Lower leg skin (tissue), 4 donors: ENCODE measurements around the gene AIRE. TPM values are rescaled to one million over a fixed set of nuclear protein-coding genes. Genes with fewer than 3 reads are reported as not detected.

Experiments
- DNase-seq, 2 donors: peaks; one replicate each; pipeline ENCODE4 v3.0.0-alpha.2; 2019; ENCODE audit warnings: low spot score in 2 of 2
- H3K4me3 ChIP-seq: fragments of 200-600 bp; sonication (generic); 2 replicates; pipeline ENCODE4 v1.5.1; 2017; ENCODE audit warnings: mild to moderate bottlenecking, low read depth; ENCODE audit not compliant: poor library complexity, severe bottlenecking
- CTCF ChIP-seq, 3 donors: fragments of 450-650 bp; IDR thresholded peaks; one replicate each; pipeline ENCODE4 v1.5.1; 2016; ENCODE audit warnings: antibody characterized with exemption in 3 of 3, mild to moderate bottlenecking in 3 of 3, moderate library complexity in 2 of 3
- POLR2A ChIP-seq, 2 donors: fragments of 450-650 bp; IDR thresholded peaks; one replicate each; pipeline ENCODE4 v1.6.1; 2016 to 2017; ENCODE audit warnings: antibody characterized with exemption in 2 of 2, mild to moderate bottlenecking in 1 of 2, moderate library complexity in 1 of 2
- WGBS, 2 donors: methylation state at CpG; one replicate each; pipeline ENCODE4 v1.1.5; 2018; 5-methylcytosine and 5-hydroxymethylcytosine counted together
- intact Hi-C: fragments of 100-400 bp; cut with DNase I; formaldehyde crosslinking; loops from one replicate; pipeline ENCODE4 v1.15.0; 2023; ENCODE audit warnings: low total_unique reads
- total RNA-seq, 4 donors: library from RNA; depleted of rRNA; stranded (reverse); fragments of >200 nt; gene quantifications; one replicate each; pipeline ENCODE4 v1.1.0, GENCODE V29; 2016

The AIRE gene
- total RNA-seq, 4 donors from 2014 or later = 0.12 to 0.21 (median 0.19) TPM; not detected in 1

GRCh38 chr21:44298301-44298700 is 12.6 kb downstream of the AIRE start:
- WGBS, 2 donors = 86 to 87% methylated on average over 2 of the region's 2 CpGs
- intact Hi-C loops = no loop called here

GRCh38 chr21:44299085-44299457 is 13.4 kb downstream of the AIRE start:
- intact Hi-C loops = no loop called here
- H3K4me3 ChIP-seq = no peak overlapping the region
- TF ChIP-seq POLR2A (IDR thresholded peaks at IDR 0.05) (no peak), CTCF (IDR thresholded peaks at IDR 0.05) (no peak)
- no peak for DNase-seq
- WGBS, 2 donors = 24 to 25% methylated on average over 10 of the region's 10 CpGs

More at GRCh38 chr21:44298301-44298700, 12.6 kb downstream of the AIRE start:
- no peak overlapping the region for H3K4me3 ChIP-seq
- no peak for DNase-seq
- no peak for TF ChIP-seq POLR2A (IDR thresholded peaks at IDR 0.05)
- no peak for TF ChIP-seq CTCF (IDR thresholded peaks at IDR 0.05)

GRCh38 chr21:44299458-44300261 is 14.0 kb downstream of the AIRE start, which contains the start of gene PFKL:
Gene PFKL, plus strand, starts transcription at chr21:44300053. Its CDS starts 53 bp downstream, at chr21:44300106.
- H3K4me3 ChIP-seq = peak within 1 kb of the TSS; percentile 63
- intact Hi-C loops = no loop called here
- peak; percentile 44 to 93 for DNase-seq
- TF ChIP-seq CTCF (IDR thresholded peaks at IDR 0.05) = no peak
- no peak for TF ChIP-seq POLR2A (IDR thresholded peaks at IDR 0.05)
- WGBS, 2 donors = 0 to 1% methylated on average over 40 to 63 of the region's 94 CpGs

- 0 to 1% methylated on average over 2 to 15 of the region's 67 CpGs for WGBS, 2 donors
- intact Hi-C loops = no loop called here
- H3K4me3 ChIP-seq = peak overlapping the region; percentile 63
- TF ChIP-seq POLR2A (IDR thresholded peaks at IDR 0.05) (peak in 1 of 2 donors; percentile 27), CTCF (IDR thresholded peaks at IDR 0.05) (no peak)
- DNase-seq = peak; percentile 63 to 95
These were observed 14.7 kb downstream of the AIRE start for GRCh38 chr21:44300262-44300959.

GRCh38 chr21:44301141-44301540 is 15.5 kb downstream of the AIRE start:
- intact Hi-C loops = no loop called here
- TF ChIP-seq POLR2A (IDR thresholded peaks at IDR 0.05) = no peak
- no peak for TF ChIP-seq CTCF (IDR thresholded peaks at IDR 0.05)
- no peak overlapping the region for H3K4me3 ChIP-seq
- no peak for DNase-seq
- 54 to 62% methylated on average over 13 of the region's 13 CpGs for WGBS, 2 donors
